Sigmoid colon (tissue), 7 donors: ENCODE results near the gene NFIL3. TPM values are rescaled to one million over a fixed set of nuclear protein-coding genes. Genes with fewer than 3 reads are reported as not detected.
"Not testable (repeated sequence)": the region's sequence is repeated elsewhere in the genome, so short reads cannot be mapped to it uniquely, and the experiment has no call there.

Source experiments
- DNase-seq: peaks from one replicate; pipeline ENCODE4 v3.0.0-alpha.2; 2019
- H3K27ac ChIP-seq, 4 donors: fragments of 200-600 bp; sonication (generic); one replicate each; pipeline ENCODE4 v1.5.1; 2016 to 2019; ENCODE audit warnings: mild to moderate bottlenecking in 1 of 4
- H3K27me3 ChIP-seq, 3 donors: fragments of 200-600 bp; sonication (generic); one replicate each; pipeline ENCODE4 v1.5.1; 2019; ENCODE audit warnings: mild to moderate bottlenecking in 1 of 3
- H3K36me3 ChIP-seq, 4 donors: fragments of 200-600 bp; sonication (generic); one replicate each; pipeline ENCODE4 v1.5.1; 2016 to 2019
- H3K4me1 ChIP-seq, 4 donors: fragments of 200-600 bp; sonication (generic); one replicate each; pipeline ENCODE4 v1.5.1; 2017 to 2019
- H3K4me3 ChIP-seq, 4 donors: fragments of 200-600 bp; sonication (generic); one replicate each; pipeline ENCODE4 v1.5.1; 2017 to 2019; ENCODE audit warnings: mild to moderate bottlenecking in 2 of 4, moderate library complexity in 1 of 4
- H3K9me3 ChIP-seq, 4 donors: fragments of 200-600 bp in 3 of 4; sonication (generic) in 3 of 4; one replicate each; pipeline versions ENCODE4 v1.5.1 to v1.6.1; 2013 to 2019
- EP300 ChIP-seq, 4 donors: sonication (generic); formaldehyde crosslinking; IDR thresholded peaks; one replicate each; pipeline ENCODE4 v1.6.1; 2017; ENCODE audit warnings: antibody characterized with exemption in 4 of 4
- POLR2A ChIP-seq, 2 donors: fragments of 450-650 bp; IDR thresholded peaks; one replicate each; pipeline ENCODE4 v1.6.1; 2016; ENCODE audit warnings: antibody characterized with exemption in 2 of 2, mild to moderate bottlenecking in 2 of 2, moderate library complexity in 2 of 2
- POLR2AphosphoS5 ChIP-seq, 4 donors: sonication (generic); formaldehyde crosslinking; IDR thresholded peaks; one replicate each; pipeline ENCODE4 v1.6.1; 2017; ENCODE audit warnings: antibody characterized with exemption in 4 of 4
- WGBS, 2 donors: extraction: QIAGEN DNeasy Blood & Tissue Kit; methylation state at CpG; one replicate each; pipeline ENCODE4 v1.1.7; 2013; 5-methylcytosine and 5-hydroxymethylcytosine counted together
- intact Hi-C: fragments of 100-400 bp; cut with DNase I; formaldehyde crosslinking; loops from one replicate; pipeline ENCODE4 v1.15.1; 2023
- polyA plus RNA-seq, 3 donors: library from polyadenylated mRNA; stranded (reverse); fragments of 200-250 nt; gene quantifications; one replicate each; pipeline ENCODE4 v1.2.3, GENCODE V29; 2013
- total RNA-seq, 4 donors: library from RNA; depleted of rRNA; stranded (reverse); fragments of >200 nt; gene quantifications; one replicate each; pipeline ENCODE4 v1.1.0, GENCODE V29; 2016
- TF ChIP-seq, protein P1 (sequence below), 4 experiments: fragments of 450-650 bp in 3 of 4; fragments of 200-600 bp in 1 of 4; IDR thresholded peaks; one replicate each; pipeline ENCODE4 v1.5.1; 2016 to 2019; ENCODE audit warnings: antibody characterized with exemption in 4 of 4, mild to moderate bottlenecking in 3 of 4, moderate library complexity in 2 of 4
- donor health status: healthy with polysubstance abuse.
- donor health status: Bipolar disorder and iron deficiency.
- donor health status: healthy.

Gene NFIL3
- total and polyA plus RNA-seq, 7 donors = 15.7 to 93.3 (median 34.3) TPM

DNA sequence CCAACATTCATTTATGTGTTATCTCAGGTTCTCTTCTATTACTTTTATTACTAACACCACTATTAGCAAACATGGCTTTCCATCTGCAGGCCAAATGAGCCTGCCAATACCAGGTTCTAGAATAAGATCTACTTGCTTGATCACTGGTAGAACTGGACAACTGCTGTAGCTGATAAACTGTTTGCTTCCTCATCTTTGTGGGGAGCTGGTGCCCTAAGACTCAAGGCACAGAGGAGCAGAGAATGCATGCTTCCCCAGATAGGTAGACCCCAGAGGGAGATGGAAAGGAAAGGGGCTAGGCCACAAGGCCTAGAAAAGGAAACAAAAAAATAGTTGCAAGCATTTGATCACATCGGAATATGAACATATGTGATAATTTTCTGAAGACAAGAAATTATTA, 31.2 kb downstream of the NFIL3 start:
- Histone ChIP-seq H3K4me3 (no peak overlapping the region), H3K4me1 (no peaks in the 10 kb centered on the region), H3K27ac (no peak overlapping the region), H3K36me3 (no peaks in the 10 kb centered on the region), H3K9me3 (no peaks in the 10 kb centered on the region), H3K27me3 (no peaks in the 10 kb centered on the region)
- intact Hi-C loops = no loop called here
- TF ChIP-seq, protein P1, sequence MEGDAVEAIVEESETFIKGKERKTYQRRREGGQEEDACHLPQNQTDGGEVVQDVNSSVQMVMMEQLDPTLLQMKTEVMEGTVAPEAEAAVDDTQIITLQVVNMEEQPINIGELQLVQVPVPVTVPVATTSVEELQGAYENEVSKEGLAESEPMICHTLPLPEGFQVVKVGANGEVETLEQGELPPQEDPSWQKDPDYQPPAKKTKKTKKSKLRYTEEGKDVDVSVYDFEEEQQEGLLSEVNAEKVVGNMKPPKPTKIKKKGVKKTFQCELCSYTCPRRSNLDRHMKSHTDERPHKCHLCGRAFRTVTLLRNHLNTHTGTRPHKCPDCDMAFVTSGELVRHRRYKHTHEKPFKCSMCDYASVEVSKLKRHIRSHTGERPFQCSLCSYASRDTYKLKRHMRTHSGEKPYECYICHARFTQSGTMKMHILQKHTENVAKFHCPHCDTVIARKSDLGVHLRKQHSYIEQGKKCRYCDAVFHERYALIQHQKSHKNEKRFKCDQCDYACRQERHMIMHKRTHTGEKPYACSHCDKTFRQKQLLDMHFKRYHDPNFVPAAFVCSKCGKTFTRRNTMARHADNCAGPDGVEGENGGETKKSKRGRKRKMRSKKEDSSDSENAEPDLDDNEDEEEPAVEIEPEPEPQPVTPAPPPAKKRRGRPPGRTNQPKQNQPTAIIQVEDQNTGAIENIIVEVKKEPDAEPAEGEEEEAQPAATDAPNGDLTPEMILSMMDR (IDR thresholded peaks at IDR 0.05) = no peak
- TF ChIP-seq EP300 (IDR thresholded peaks at IDR 0.05) (no peak), POLR2AphosphoS5 (IDR thresholded peaks at IDR 0.05) (no peak), POLR2A (IDR thresholded peaks at IDR 0.05) (no peak)
- WGBS, 2 donors = 76 to 95% methylated on average over 1 of the region's 1 CpG
- no peak for DNase-seq

DNA sequence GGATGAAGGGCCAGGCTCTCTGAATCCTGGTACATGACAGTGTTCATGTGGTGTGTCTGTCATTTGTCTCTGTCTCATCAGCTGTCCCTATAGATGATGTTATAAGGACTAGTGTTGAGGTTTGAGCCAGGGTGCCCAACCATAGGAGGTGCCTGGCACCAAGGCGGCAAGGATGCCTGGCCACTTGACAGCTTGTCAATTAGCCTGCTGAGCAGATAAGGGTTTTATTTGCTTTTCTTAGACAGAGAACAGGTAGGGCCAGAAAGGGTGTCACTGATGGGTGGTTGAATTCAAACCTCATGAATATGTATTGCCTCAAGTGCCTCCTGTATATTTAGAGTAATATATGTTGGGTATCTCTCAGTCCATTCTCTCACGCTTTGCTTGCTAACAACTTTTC, 31.8 kb downstream of the NFIL3 start:
- Histone ChIP-seq H3K27me3 (no peaks in the 10 kb centered on the region), H3K9me3 (no peaks in the 10 kb centered on the region), H3K27ac (no peak overlapping the region), H3K4me3 (no peak overlapping the region), H3K4me1 (no peaks in the 10 kb centered on the region), H3K36me3 (no peaks in the 10 kb centered on the region)
- TF ChIP-seq POLR2AphosphoS5 (IDR thresholded peaks at IDR 0.05) = no peak
- TF ChIP-seq, protein P1 (IDR thresholded peaks at IDR 0.05) = no peak
- no peak for TF ChIP-seq POLR2A (IDR thresholded peaks at IDR 0.05)
- TF ChIP-seq EP300 (IDR thresholded peaks at IDR 0.05) = no peak
- no peak for DNase-seq
- intact Hi-C loops = no loop called here
- WGBS, 2 donors = 61 to 82% methylated on average over 2 of the region's 2 CpGs

DNA sequence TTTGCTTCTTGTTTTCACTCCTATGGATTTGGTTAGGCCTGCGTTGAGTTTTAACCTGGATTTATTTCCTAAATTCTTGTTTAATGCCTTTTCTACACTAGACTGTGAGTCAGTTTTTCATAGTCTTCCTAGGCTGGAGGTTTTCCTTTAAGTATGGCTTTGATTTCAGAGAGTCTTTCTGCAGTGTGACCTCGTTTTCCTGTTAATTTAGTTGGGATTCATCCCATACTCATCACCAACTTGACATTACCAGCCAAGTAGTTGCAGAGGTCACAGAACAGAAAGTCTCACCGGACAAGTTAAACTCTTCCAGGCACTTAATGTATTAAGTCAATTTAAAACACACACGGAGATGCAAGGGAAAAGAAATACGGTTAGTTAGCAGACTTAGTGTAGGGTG, 32.2 kb downstream of the NFIL3 start:
- intact Hi-C loops = no loop called here
- Histone ChIP-seq H3K4me3 (no peak overlapping the region), H3K36me3 (no peaks in the 10 kb centered on the region), H3K9me3 (no peaks in the 10 kb centered on the region), H3K27ac (no peak overlapping the region), H3K27me3 (no peaks in the 10 kb centered on the region), H3K4me1 (no peaks in the 10 kb centered on the region)
- 63 to 68% methylated on average over 5 of the region's 5 CpGs for WGBS, 2 donors
- no peak for DNase-seq
- TF ChIP-seq POLR2AphosphoS5 (IDR thresholded peaks at IDR 0.05) = no peak
- no peak for TF ChIP-seq EP300 (IDR thresholded peaks at IDR 0.05)
- TF ChIP-seq, protein P1 (IDR thresholded peaks at IDR 0.05) = no peak
- TF ChIP-seq POLR2A (IDR thresholded peaks at IDR 0.05) = no peak

DNA sequence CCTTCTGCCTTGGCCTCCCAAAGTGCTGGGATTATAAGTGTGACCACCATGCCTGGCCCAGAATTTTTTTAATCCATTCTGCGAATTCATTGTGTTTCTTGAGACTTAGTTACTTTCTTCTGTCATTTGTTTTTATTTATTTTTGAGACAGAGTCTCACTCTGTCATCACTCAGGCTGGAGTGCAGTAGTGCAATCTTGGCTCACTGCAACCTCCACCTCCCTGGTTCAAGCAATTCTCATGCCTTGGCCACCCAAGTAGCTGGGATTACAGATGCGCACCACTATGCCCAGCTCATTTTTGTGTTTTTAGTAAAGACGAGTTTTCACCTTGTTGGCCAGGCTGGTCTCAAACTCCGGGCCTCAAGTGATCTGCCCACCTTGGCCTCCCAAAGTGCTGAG, 33.9 kb downstream of the NFIL3 start:
- H3K27ac ChIP-seq = not testable (repeated sequence)

GRCh38 chr9:91386765-91387164, 36.9 kb downstream of the NFIL3 start:
- TF ChIP-seq, protein P1 (IDR thresholded peaks at IDR 0.05) = no peak
- TF ChIP-seq EP300 (IDR thresholded peaks at IDR 0.05) = no peak
- no peak for TF ChIP-seq POLR2A (IDR thresholded peaks at IDR 0.05)
- no peak for TF ChIP-seq POLR2AphosphoS5 (IDR thresholded peaks at IDR 0.05)
- H3K27ac ChIP-seq = no peak overlapping the region
- no peaks in the 10 kb centered on the region for H3K27me3 ChIP-seq
- DNase-seq = no peak
- no peaks in the 10 kb centered on the region for H3K9me3 ChIP-seq
- no peaks in the 10 kb centered on the region for H3K36me3 ChIP-seq
- no peaks in the 10 kb centered on the region for H3K4me1 ChIP-seq
- intact Hi-C loops = no loop called here
- no peak overlapping the region for H3K4me3 ChIP-seq

More for the DNA sequence above, 33.9 kb downstream of the NFIL3 start:
- H3K9me3 ChIP-seq, H3K36me3 ChIP-seq, H3K4me1 ChIP-seq, H3K27me3 ChIP-seq, H3K4me3 ChIP-seq, DNase-seq, intact Hi-C loops: not testable (repeated sequence)
- 95 to 96% methylated on average over 4 of the region's 4 CpGs for WGBS, 2 donors
